ENCODE data around the gene DENND4C.
"Not testable (repeated sequence)": the region's sequence is repeated elsewhere in the genome, so short reads cannot be mapped to it uniquely, and the experiment has no call there.

The DENND4C gene

GRCh38 chr9:19230355-19231125 is at the start of gene DENND4C:
Gene DENND4C (plus strand): TSS chr9:19230693. CDS start chr9:19276175, 45,482 bp downstream.
- peak; percentile 47 to 63 for DNase-seq (ENCODE audit: low read depth in 2 of 2, low spot score in 1 of 2)

- no peak for DNase-seq (ENCODE audit: low read depth in 2 of 2, low spot score in 1 of 2)
These were observed 49.5 kb upstream of the DENND4C start for GRCh38 chr9:19180991-19181390.

- no peak for DNase-seq (ENCODE audit: low read depth in 2 of 2, low spot score in 1 of 2)
These were observed 48.9 kb upstream of the DENND4C start for GRCh38 chr9:19181561-19181960.

- DNase-seq (ENCODE audit: low read depth in 2 of 2, low spot score in 1 of 2), result peak; percentile 58 to 66
These were observed 46.2 kb upstream of the DENND4C start for GRCh38 chr9:19184144-19184917.

- DNase-seq (ENCODE audit: low read depth in 2 of 2, low spot score in 1 of 2), result no peak
These were observed 45.3 kb upstream of the DENND4C start for GRCh38 chr9:19185191-19185590.

- DNase-seq (ENCODE audit: low read depth in 2 of 2, low spot score in 1 of 2), result no peak
These were observed 44.3 kb upstream of the DENND4C start for GRCh38 chr9:19186232-19186631.

GRCh38 chr9:19188771-19189170 is 41.7 kb upstream of the DENND4C start:
- DNase-seq (ENCODE audit: low read depth in 2 of 2, low spot score in 1 of 2), result no peak

GRCh38 chr9:19192202-19193028 is 38.1 kb upstream of the DENND4C start:
- no peak for DNase-seq (ENCODE audit: low read depth in 2 of 2, low spot score in 1 of 2)

GRCh38 chr9:19193029-19193324 is 37.5 kb upstream of the DENND4C start:
- DNase-seq (ENCODE audit: low read depth in 2 of 2, low spot score in 1 of 2), result no peak

- not testable (repeated sequence) for DNase-seq (ENCODE audit: low read depth in 2 of 2, low spot score in 1 of 2)
These were observed 37.0 kb upstream of the DENND4C start for GRCh38 chr9:19193358-19193973.

- no peak for DNase-seq (ENCODE audit: low read depth in 2 of 2, low spot score in 1 of 2)
These were observed 32.1 kb upstream of the DENND4C start for GRCh38 chr9:19198406-19198805.

- DNase-seq (ENCODE audit: low read depth in 2 of 2, low spot score in 1 of 2), result no peak
These were observed 31.5 kb upstream of the DENND4C start for GRCh38 chr9:19199012-19199411.

GRCh38 chr9:19200229-19200628 is 30.3 kb upstream of the DENND4C start:
- DNase-seq (ENCODE audit: low read depth in 2 of 2, low spot score in 1 of 2), result no peak

- DNase-seq (ENCODE audit: low read depth in 2 of 2, low spot score in 1 of 2), result no peak
These were observed 28.3 kb upstream of the DENND4C start for GRCh38 chr9:19201899-19202891.

- no peak for DNase-seq (ENCODE audit: low read depth in 2 of 2, low spot score in 1 of 2)
These were observed 27.4 kb upstream of the DENND4C start for GRCh38 chr9:19203058-19203457.

GRCh38 chr9:19208653-19209052 is 21.8 kb upstream of the DENND4C start:
- no peak for DNase-seq (ENCODE audit: low read depth in 2 of 2, low spot score in 1 of 2)

- DNase-seq (ENCODE audit: low read depth in 2 of 2, low spot score in 1 of 2), result no peak
These were observed 21.3 kb upstream of the DENND4C start for GRCh38 chr9:19209188-19209587.

GRCh38 chr9:19213823-19214222 is 16.7 kb upstream of the DENND4C start:
- DNase-seq (ENCODE audit: low read depth in 2 of 2, low spot score in 1 of 2), result no peak

GRCh38 chr9:19216466-19216865 is 14.0 kb upstream of the DENND4C start:
- DNase-seq (ENCODE audit: low read depth in 2 of 2, low spot score in 1 of 2), result no peak

GRCh38 chr9:19221326-19221725 is 9.2 kb upstream of the DENND4C start:
- no peak for DNase-seq (ENCODE audit: low read depth in 2 of 2, low spot score in 1 of 2)
